HUES64 (cell line): ENCODE results near the gene CACNG3.

Experiments
- H3K27ac ChIP-seq: 2 replicates; pipeline ENCODE4 v1.7.0; 2013; ENCODE audit warnings: low read depth, low read length, inconsistent platforms
- H3K27me3 ChIP-seq: 2 replicates; pipeline ENCODE4 v1.6.1; 2013; ENCODE audit warnings: mild to moderate bottlenecking, low read length; ENCODE audit not compliant: insufficient read depth
- H3K36me3 ChIP-seq: 2 replicates; pipeline ENCODE4 v1.6.1; 2013; ENCODE audit warnings: mild to moderate bottlenecking, low read length; ENCODE audit not compliant: insufficient read depth
- H3K4me1 ChIP-seq: 2 replicates; pipeline ENCODE4 v1.6.1; 2013; ENCODE audit warnings: mild to moderate bottlenecking, low read length, moderate library complexity; ENCODE audit not compliant: insufficient read depth
- H3K4me3 ChIP-seq: 2 replicates; pipeline ENCODE4 v1.5.1; 2013; ENCODE audit warnings: mild to moderate bottlenecking, low read length, moderate library complexity
- H3K9ac ChIP-seq: 2 replicates; pipeline ENCODE4 v1.6.1; 2013; ENCODE audit warnings: mild to moderate bottlenecking, low read depth, low read length
- H3K9me3 ChIP-seq: 2 replicates; pipeline ENCODE4 v1.6.1; 2013; ENCODE audit warnings: low read depth, low read length; ENCODE audit not compliant: insufficient read depth
- WGBS: fragments of 150-250, 120-280 bp; methylation state at CpG from one replicate; pipeline ENCODE4 v1.1.7; 2013; ENCODE audit warnings: missing lambda C conversion rate; 5-methylcytosine and 5-hydroxymethylcytosine counted together

The CACNG3 gene

DNA sequence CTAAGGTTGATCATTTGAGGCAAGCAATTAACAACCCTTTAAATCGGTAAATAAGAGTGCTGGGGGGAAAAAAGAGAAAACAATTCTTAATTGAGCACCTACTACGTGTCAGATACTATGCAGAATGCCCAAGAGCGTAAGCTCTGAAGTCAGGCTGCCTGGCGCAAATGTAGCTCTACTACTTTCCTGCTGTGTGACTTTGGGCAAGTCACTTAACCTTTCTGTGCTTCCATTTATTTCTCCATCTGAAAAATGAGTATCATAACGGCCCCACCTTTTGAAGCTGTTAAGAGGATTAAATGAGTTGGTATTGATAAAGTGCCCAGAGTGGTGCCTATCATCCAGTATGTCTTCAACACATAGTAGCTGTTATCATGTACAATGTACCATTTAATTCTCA lies 102.0 kb downstream of the CACNG3 start:
- 95% methylated on average over 5 of the region's 5 CpGs for WGBS
- Histone ChIP-seq H3K4me3 (no peak overlapping the region), H3K9me3 (no peaks in the 10 kb centered on the region), H3K9ac (no peak overlapping the region), H3K27ac (no peak overlapping the region), H3K4me1 (no peaks in the 10 kb centered on the region), H3K27me3 (no peaks in the 10 kb centered on the region), H3K36me3 (no peaks in the 10 kb centered on the region)

DNA sequence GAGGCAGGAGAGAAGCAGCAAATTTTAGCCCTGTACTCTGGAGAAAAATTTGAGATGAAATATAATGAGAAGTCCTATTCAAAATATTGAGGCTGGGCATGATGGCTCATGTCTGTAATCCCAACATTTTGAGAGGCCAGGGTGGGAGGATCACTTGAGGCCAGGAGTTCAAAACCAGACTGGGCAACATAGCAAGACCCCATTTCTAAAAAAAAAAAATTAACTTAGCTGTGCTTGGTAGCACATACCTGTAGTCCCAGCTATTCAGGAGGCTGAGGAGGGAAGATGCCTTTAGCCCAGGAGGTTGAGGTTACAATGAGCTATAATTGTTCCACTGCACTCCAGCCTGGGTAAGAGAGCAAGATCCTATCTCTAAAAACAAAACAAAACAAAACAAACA lies 103.4 kb downstream of the CACNG3 start:
- H3K9ac ChIP-seq, result no peak overlapping the region
- no peaks in the 10 kb centered on the region for H3K36me3 ChIP-seq
- no peaks in the 10 kb centered on the region for H3K27me3 ChIP-seq
- no peak overlapping the region for H3K4me3 ChIP-seq
- H3K9me3 ChIP-seq, result no peaks in the 10 kb centered on the region
- no peak overlapping the region for H3K27ac ChIP-seq
- no peaks in the 10 kb centered on the region for H3K4me1 ChIP-seq

DNA sequence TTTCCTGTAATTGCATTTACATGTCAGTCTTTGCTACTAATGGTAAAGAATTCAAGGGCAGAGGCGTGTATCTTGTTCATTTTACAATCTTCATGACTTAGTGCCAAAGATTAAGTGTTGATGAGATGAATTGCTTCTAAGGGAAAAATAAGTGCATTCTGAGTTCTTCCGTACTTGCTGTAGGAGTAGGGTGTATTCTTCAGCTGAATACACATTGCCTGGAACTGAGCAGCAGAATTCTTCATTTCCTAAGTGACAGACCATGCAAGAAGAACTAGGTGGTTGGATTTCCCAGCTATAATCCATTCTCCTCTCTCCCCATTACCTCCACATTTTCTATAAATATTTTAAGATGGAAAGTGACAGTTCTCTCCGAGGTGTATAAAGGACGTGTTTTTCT lies 104.8 kb downstream of the CACNG3 start:
- no peaks in the 10 kb centered on the region for H3K4me1 ChIP-seq
- no peaks in the 10 kb centered on the region for H3K36me3 ChIP-seq
- WGBS, result 96% methylated on average over 4 of the region's 4 CpGs
- no peaks in the 10 kb centered on the region for H3K9me3 ChIP-seq
- H3K27ac ChIP-seq, result no peak overlapping the region
- no peaks in the 10 kb centered on the region for H3K27me3 ChIP-seq
- H3K9ac ChIP-seq, result no peak overlapping the region
- H3K4me3 ChIP-seq, result no peak overlapping the region

DNA sequence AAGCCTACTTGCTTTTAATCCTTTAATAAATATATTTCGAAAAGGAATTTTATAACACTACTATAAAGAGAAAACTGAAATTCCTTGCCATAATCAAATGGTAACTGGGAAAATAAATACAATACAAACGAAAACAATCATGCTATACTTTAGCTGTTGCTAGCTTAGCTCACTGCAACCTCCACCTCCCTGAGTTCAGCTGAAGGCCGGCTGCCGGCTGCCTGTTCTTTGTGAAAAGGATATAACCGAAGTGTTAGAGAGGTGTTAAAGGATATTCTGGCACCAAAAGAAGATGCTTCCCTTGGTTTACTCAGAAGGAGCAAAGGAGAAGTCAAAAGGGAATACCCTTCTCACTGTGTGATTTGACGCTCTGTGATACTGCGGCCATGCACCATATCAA lies 108.5 kb downstream of the CACNG3 start:
- Histone ChIP-seq H3K27ac (no peak overlapping the region), H3K36me3 (no peaks in the 10 kb centered on the region), H3K9ac (no peak overlapping the region), H3K4me3 (no peak overlapping the region), H3K9me3 (no peaks in the 10 kb centered on the region), H3K4me1 (no peaks in the 10 kb centered on the region), H3K27me3 (no peaks in the 10 kb centered on the region)
- WGBS, result 92% methylated on average over 5 of the region's 7 CpGs

DNA sequence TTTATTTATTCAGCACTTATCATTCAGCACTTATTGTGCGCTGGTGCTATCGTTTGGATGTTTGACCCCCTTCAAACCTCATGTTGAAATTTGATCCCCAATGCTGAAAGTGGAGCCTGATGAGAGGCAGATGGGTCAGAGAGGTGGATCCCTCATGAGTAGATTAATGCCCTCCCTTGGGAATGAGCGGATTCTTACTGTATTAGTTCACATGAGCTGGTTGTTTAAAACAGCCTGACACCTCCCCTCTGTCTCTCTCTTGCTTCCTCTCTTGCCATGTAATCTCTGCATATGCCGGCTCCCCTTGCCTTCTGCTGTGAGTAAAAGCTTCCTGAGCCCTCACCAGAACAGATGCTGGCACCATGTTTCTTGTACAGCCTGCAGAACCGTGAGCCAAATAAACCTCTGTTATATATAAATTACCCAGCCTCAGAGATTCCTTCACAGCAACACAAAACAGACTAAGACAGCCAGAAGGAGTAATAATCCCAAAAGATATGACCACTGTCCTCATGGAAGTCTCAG lies 111.1 kb downstream of the CACNG3 start:
- H3K27ac ChIP-seq, result no peak overlapping the region
- no peaks in the 10 kb centered on the region for H3K27me3 ChIP-seq
- 92% methylated on average over 5 of the region's 5 CpGs for WGBS
- H3K9ac ChIP-seq, result no peak overlapping the region
- H3K4me3 ChIP-seq, result no peak overlapping the region
- 0 out of 2 replicates have a peak, but pooled peaks cover 4% of the 10 kb centered on the region for H3K9me3 ChIP-seq
- H3K4me1 ChIP-seq, result no peaks in the 10 kb centered on the region
- H3K36me3 ChIP-seq, result no peaks in the 10 kb centered on the region

DNA sequence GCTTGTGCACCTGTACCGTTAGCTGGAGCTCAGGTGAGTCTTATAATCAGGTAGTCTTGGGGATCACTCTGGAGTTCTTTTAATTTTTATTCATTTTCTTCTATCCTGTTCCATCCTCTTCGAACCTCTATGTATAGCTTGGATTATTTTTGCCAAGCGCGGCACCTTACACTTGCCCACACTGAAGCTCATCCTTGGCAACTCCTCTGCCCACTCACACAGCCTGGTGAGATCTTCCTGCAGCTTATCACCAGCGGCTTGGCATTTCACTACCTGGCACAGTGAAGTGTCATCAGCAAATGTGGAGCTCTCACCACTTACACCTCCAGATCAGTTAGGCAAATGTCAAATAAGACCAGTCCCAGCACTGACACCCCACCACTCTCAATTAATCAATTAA lies 116.7 kb downstream of the CACNG3 start:
- no peaks in the 10 kb centered on the region for H3K27me3 ChIP-seq

DNA sequence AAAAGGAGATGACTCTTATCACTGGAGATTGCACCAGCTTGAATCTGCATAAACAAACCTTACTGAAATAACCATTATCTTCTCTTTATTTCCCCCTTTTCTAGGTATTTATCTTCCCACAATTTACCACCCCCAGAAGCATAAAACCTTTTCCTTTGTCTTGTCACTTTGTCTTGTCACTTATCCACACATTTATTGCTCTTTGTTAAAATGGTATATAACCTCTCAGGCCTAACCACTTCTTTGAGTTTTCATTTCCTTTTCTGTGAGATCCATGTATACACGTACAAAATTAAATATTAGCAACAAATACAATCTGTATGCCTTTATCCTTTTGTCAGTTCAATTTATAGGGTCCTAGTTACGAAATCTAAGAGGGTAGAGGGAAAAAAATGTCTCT lies 122.9 kb downstream of the CACNG3 start:
- Histone ChIP-seq H3K36me3 (no peaks in the 10 kb centered on the region), H3K9me3 (peaks cover 46% of the 10 kb centered on the region), H3K4me1 (peaks cover 9% of the 10 kb centered on the region), H3K27me3 (peaks cover 11% of the 10 kb centered on the region; the same call in 1 of the 2 replicates), H3K9ac (no peak overlapping the region), H3K27ac (no peak overlapping the region), H3K4me3 (no peak overlapping the region)
- no CpG with 5 or more reads among the region's 2 CpGs for WGBS

More for the DNA sequence above, 116.7 kb downstream of the CACNG3 start:
- WGBS, result 92% methylated on average over 5 of the region's 5 CpGs
- no peaks in the 10 kb centered on the region for H3K4me1 ChIP-seq
- no peak overlapping the region for H3K9ac ChIP-seq
- peaks cover 9% of the 10 kb centered on the region for H3K9me3 ChIP-seq
- H3K36me3 ChIP-seq, result no peaks in the 10 kb centered on the region
- H3K27ac ChIP-seq, result no peak overlapping the region
- no peak overlapping the region for H3K4me3 ChIP-seq

DNA sequence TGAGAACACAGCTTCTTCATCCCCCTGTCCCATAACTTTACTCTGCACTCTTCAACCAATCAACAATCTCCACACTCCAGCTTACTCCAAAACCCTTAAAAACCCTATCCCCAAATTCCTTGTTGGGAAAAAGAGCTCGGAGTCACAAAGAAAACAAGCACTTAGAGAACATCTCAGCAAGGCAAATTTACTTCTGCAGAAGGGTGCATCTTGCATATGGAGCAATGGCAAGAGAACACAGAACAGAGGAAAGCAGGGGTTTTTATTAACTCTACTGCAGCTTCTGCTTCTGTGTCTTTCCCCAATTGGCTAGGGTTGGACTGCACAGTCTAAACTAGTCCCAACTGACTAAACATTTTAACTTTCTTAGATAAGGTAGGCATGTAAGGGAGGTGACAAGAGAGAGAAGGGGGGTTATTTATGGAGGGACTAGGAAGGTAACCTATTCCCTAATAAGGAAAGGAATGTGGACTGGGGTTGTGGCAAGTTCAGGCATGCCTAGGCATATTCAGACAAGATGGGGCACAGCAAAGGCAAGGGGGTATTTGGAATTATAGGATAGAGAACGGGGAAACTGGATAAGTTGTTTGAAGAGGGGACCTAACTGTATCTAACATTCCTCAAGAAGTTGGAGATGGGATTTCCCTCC lies 125.5 kb downstream of the CACNG3 start:
- Histone ChIP-seq H3K9ac (no peak overlapping the region), H3K27me3 (peaks cover 22% of the 10 kb centered on the region; the same call in 1 of the 2 replicates), H3K4me3 (no peak overlapping the region), H3K36me3 (no peaks in the 10 kb centered on the region), H3K4me1 (peaks cover 13% of the 10 kb centered on the region), H3K9me3 (peaks cover 46% of the 10 kb centered on the region), H3K27ac (no peak overlapping the region)
- 66% methylated on average over 2 of the region's 2 CpGs for WGBS

DNA sequence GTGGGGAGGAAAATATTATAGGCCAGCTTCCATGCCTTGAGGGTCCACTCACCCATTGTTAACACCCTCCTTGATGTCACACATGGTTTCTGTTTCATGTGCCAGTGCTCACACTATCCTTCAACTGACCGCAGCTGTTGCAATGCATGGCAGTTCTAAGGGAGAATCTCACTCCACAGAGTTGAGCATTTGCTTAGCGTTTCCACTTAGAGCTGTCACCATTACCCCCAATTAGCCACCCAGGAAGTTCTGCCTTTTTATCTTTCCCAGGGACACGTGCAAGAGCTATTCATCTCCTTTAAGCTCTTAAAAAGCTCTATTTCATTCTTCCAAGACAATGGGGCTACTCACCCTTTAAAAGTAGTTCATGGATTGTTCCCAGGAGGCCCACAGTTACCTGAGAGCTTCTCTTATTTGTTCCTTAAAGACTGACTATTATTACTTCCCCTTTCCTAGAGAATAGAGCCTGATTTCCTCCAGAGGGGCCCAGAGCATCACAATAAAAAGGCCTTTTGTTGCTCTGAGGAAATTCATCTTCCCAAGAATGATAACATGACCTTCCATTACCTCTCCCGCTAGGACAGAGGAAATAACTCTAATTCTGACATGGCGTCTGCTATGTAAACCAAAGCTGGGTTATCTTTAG lies 126.8 kb downstream of the CACNG3 start:
- H3K4me3 ChIP-seq, result no peak overlapping the region
- H3K27ac ChIP-seq, result peak overlapping the region; percentile 54; the same call in 1 of the 2 replicates
- no peak overlapping the region for H3K9ac ChIP-seq
- WGBS, result 34% methylated on average over 5 of the region's 5 CpGs
- H3K9me3 ChIP-seq, result peaks cover 41% of the 10 kb centered on the region
- no peaks in the 10 kb centered on the region for H3K36me3 ChIP-seq
- H3K4me1 ChIP-seq, result peaks cover 13% of the 10 kb centered on the region
- peaks cover 22% of the 10 kb centered on the region; the same call in 1 of the 2 replicates for H3K27me3 ChIP-seq

DNA sequence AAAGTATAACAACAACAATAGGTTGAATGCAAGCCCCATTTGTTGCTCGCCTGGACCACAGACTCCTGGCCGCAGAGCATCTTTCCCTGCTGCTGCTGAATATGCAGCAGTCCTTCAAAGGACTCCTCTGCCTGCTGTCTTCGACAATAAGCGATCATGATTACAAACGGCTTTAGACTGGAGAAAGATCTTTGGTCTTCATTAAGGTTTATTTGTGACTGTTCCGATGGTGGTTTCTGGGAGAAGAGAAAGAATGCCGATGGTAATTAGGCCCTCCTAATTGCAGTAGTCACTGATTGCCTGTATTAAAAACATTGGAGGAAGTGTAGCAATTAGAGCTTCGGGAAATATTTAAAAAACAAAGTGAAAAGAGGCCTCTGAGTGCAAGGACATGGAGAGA lies 138.2 kb downstream of the CACNG3 start:
- peaks cover 4% of the 10 kb centered on the region; the same call in 1 of the 2 replicates for H3K9me3 ChIP-seq
- H3K9ac ChIP-seq, result no peak overlapping the region
- H3K4me3 ChIP-seq, result no peak overlapping the region
- 88% methylated on average over 8 of the region's 8 CpGs for WGBS
- no peaks in the 10 kb centered on the region for H3K27me3 ChIP-seq
- no peak overlapping the region for H3K27ac ChIP-seq
- H3K4me1 ChIP-seq, result peaks cover 4% of the 10 kb centered on the region
- no peaks in the 10 kb centered on the region for H3K36me3 ChIP-seq

DNA sequence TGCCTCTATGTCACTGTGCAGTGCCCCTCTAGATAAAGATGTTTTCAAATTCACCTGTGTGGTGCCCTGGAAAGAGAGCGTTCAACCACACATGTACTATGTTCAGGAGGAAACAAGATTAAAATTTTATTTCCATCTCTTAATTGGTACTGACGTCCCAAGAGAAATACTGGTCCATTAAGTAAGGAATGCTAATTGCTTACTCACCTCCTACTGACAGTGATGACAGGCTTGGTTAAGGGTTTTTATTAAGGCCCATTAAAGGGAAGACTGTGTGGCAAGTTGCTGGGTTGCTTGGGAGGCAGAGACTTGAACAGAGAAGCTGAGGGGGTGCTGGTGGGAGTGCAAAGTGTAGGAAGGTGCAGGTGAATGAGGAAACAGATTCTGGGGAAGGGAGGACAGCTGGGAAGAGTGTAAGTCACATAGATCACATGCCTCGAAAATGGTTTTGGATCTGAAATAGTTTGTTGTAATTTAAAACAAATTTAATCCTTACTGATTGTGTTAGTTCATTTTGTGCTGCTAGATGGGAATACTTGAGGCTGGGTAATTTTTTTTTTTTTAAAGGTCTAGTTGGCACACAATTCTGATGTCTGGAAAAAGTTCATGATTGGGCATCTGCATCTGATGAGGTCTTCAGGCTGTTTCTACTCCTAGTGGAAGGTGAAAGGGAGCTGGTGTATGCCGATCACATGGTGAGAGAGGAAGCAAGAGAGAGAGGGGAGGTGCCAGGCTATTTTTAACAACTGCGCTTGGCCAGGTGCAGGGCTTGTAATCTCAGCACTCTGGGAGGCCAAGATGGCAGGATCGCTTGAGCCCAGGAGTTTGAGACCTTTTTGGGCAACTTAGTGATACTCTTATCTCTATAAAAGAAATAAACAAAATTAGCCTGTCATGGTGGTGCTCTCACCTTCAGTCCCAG lies 140.5 kb downstream of the CACNG3 start:
- peaks cover 4% of the 10 kb centered on the region for H3K4me1 ChIP-seq
- H3K27me3 ChIP-seq, result no peaks in the 10 kb centered on the region
- no peak overlapping the region for H3K9ac ChIP-seq
- 92% methylated on average over 6 of the region's 6 CpGs for WGBS
- no peak overlapping the region for H3K27ac ChIP-seq
- H3K9me3 ChIP-seq, result peaks cover 6% of the 10 kb centered on the region; the same call in 1 of the 2 replicates
- H3K36me3 ChIP-seq, result no peaks in the 10 kb centered on the region
- H3K4me3 ChIP-seq, result no peak overlapping the region
